ENCODE data around the gene CUEDC1.

DNA sequence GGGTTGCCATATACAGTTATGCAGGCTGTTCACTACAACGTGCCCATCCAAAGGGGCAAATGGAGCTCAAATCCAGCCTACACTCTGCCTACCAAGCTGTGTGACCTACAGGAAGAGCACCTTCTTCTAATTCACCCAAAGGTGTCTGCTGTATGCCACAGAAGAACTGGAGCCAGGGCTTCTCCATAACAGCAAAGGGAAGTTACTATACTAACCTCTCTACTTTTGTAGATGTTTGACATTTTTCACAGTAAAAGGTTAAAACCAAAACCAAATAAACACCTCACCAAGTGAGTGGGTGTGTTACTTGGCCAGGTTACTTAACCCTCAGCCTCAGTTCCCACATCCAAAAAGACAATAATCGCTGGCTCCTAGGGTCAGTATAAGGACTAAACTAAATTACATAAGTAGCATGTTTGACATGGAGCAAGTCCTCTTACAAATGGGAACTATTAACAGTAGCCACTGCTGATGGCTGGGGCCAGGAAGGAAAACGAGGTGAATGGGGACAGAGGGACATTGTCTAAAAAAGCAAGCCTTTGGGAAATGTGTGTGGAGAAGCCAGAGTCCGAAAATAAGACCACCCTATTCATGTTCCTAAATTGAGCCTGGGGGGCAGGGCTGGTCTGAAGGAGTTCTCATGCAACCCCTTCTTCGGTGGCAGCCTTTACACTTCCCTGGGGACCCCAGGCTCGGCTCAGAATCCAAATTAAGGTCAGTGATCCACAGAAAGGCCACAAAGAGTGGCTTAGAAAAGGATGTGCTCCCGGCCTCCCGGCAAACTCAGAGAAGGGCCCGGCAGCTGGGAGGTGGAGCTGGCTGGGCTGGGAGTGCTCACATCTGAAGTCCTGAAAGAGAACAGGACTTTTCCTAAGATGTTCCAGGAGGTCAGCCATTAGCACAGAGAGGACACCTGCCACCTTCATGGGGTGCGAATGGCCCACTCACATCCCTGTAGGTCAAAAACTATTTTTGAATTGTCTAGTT, 13.5 kb downstream of the CUEDC1 start:
- TF ChIP-seq, protein P1, sequence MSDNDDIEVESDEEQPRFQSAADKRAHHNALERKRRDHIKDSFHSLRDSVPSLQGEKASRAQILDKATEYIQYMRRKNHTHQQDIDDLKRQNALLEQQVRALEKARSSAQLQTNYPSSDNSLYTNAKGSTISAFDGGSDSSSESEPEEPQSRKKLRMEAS (CRISPR knock-in tag; IDR thresholded peaks at IDR 0.05), result no peak
- TF ChIP-seq PCBP1 (IDR thresholded peaks at IDR 0.05; ENCODE audit: low read depth, low read length, poor library complexity, severe bottlenecking) (no peak), POLR2A (conservative IDR thresholded peaks at IDR 0.05) (no peak), MXI1 (IDR thresholded peaks at IDR 0.05; ENCODE audit: low read depth, low read length) (no peak), ZNF175 (CRISPR knock-in tag; IDR thresholded peaks at IDR 0.05; ENCODE audit: low read depth) (no peak), MEF2D (tag; conservative IDR thresholded peaks at IDR 0.05; ENCODE audit: low read depth) (no peak), FOXJ2 (tag; IDR thresholded peaks at IDR 0.05) (no peak)
- TF ChIP-seq, protein P2, sequence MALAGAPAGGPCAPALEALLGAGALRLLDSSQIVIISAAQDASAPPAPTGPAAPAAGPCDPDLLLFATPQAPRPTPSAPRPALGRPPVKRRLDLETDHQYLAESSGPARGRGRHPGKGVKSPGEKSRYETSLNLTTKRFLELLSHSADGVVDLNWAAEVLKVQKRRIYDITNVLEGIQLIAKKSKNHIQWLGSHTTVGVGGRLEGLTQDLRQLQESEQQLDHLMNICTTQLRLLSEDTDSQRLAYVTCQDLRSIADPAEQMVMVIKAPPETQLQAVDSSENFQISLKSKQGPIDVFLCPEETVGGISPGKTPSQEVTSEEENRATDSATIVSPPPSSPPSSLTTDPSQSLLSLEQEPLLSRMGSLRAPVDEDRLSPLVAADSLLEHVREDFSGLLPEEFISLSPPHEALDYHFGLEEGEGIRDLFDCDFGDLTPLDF (CRISPR knock-in tag; IDR thresholded peaks at IDR 0.05), result no peak
- TF ChIP-seq, protein P3, sequence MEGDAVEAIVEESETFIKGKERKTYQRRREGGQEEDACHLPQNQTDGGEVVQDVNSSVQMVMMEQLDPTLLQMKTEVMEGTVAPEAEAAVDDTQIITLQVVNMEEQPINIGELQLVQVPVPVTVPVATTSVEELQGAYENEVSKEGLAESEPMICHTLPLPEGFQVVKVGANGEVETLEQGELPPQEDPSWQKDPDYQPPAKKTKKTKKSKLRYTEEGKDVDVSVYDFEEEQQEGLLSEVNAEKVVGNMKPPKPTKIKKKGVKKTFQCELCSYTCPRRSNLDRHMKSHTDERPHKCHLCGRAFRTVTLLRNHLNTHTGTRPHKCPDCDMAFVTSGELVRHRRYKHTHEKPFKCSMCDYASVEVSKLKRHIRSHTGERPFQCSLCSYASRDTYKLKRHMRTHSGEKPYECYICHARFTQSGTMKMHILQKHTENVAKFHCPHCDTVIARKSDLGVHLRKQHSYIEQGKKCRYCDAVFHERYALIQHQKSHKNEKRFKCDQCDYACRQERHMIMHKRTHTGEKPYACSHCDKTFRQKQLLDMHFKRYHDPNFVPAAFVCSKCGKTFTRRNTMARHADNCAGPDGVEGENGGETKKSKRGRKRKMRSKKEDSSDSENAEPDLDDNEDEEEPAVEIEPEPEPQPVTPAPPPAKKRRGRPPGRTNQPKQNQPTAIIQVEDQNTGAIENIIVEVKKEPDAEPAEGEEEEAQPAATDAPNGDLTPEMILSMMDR (IDR thresholded peaks at IDR 0.05 in 2 of 3, conservative IDR thresholded peaks at IDR 0.05 in 1 of 3; ENCODE audit: insufficient read depth in 2 of 3, low read depth in 1 of 3, low read length in 3 of 3), result no peak
